ENCODE results near the gene DYRK1A. TPM values are rescaled to one million over a fixed set of nuclear protein-coding genes. Genes with fewer than 3 reads are reported as not detected.
A peak's percentile ranks its signal among the peaks of the same experiment; 100 is the strongest.

The DYRK1A gene
- polyA plus RNA-seq, 1 donor (not counting 4 experiments of a cell fraction or from before 2014, with no cell fraction given) = 25.3 TPM

- no peak overlapping the region for H2AFZ ChIP-seq (ENCODE audit: control insufficient read depth, low read length)
- no peak overlapping the region for H3K4me3 ChIP-seq (ENCODE audit: control insufficient read depth in 2 of 3, extremely low read depth in 1 of 3, insufficient read depth in 2 of 3, low read depth in 1 of 3, low read length in 3 of 3)
- dilution Hi-C loops (cut with MboI; ENCODE audit: extremely low pct_ligation_motif_present, low sequenced_read_pairs) = no loop called here
Measured at GRCh38 chr21:37364722-37365121, 1.9 kb upstream of the DYRK1A start.

GRCh38 chr21:37365517-37366481, 774 bp upstream of the DYRK1A start:
- no peaks in the 10 kb centered on the region for H3K27me3 ChIP-seq (ENCODE audit: control insufficient read depth, extremely low read depth, insufficient read depth, low read length)
- FAIRE-seq (no peak), DNase-seq (ENCODE audit: low read depth, low spot score) (no peak)
- TF ChIP-seq CTCF (optimal IDR thresholded peaks at IDR 0.05 in 1 of 3, IDR thresholded peaks at IDR 0.05 in 1 of 3, conservative IDR thresholded peaks at IDR 0.05 in 1 of 3; ENCODE audit: extremely low read depth in 1 of 3, insufficient read depth in 2 of 3, low read length in 3 of 3) (no peak), EZH2 (IDR thresholded peaks at IDR 0.05; ENCODE audit: low read length) (no peak)
- no peaks in the 10 kb centered on the region for H4K20me1 ChIP-seq (ENCODE audit: control insufficient read depth, extremely low read depth, insufficient read depth, low read length)
- peaks cover 24% of the 10 kb centered on the region for H3K4me1 ChIP-seq (ENCODE audit: control insufficient read depth, extremely low read depth, insufficient read depth, low read length)
- no peaks in the 10 kb centered on the region for H3K9me3 ChIP-seq (ENCODE audit: control insufficient read depth, low read depth, low read length)
- peak overlapping the region; percentile 93 for H3K27ac ChIP-seq (ENCODE audit: control insufficient read depth, insufficient read depth, low read length)
- no peaks in the 10 kb centered on the region for H3K36me3 ChIP-seq (ENCODE audit: control insufficient read depth in 2 of 2, extremely low read depth in 1 of 2, insufficient read depth in 2 of 2, low read length in 2 of 2)
- peak overlapping the region; percentile 51 for H2AFZ ChIP-seq (ENCODE audit: control insufficient read depth, low read length)
- no peaks in the 10 kb centered on the region for H3K9me1 ChIP-seq (ENCODE audit: control insufficient read depth, extremely low read depth, insufficient read depth, low read length)
- H3K4me2 ChIP-seq (ENCODE audit: control insufficient read depth, extremely low read depth, insufficient read depth, low read depth, low read length) = peak overlapping the region; percentile 92
- H3K4me3 ChIP-seq (ENCODE audit: control insufficient read depth in 2 of 3, extremely low read depth in 1 of 3, insufficient read depth in 2 of 3, low read depth in 1 of 3, low read length in 3 of 3) = peak overlapping the region; percentile 68 to 91 (median 76)
- peak overlapping the region; percentile 89 for H3K9ac ChIP-seq (ENCODE audit: control insufficient read depth, extremely low read depth, insufficient read depth, low read length)
- dilution Hi-C loops (cut with MboI; ENCODE audit: extremely low pct_ligation_motif_present, low sequenced_read_pairs) = no loop called here
- peaks cover 38% of the 10 kb centered on the region for H3K79me2 ChIP-seq (ENCODE audit: control insufficient read depth, insufficient read depth, low read length)

More at GRCh38 chr21:37364722-37365121, 1.9 kb upstream of the DYRK1A start:
- Histone ChIP-seq H3K9ac (ENCODE audit: control insufficient read depth, extremely low read depth, insufficient read depth, low read length) (no peak overlapping the region), H3K4me1 (ENCODE audit: control insufficient read depth, extremely low read depth, insufficient read depth, low read length) (peaks cover 14% of the 10 kb centered on the region), H3K9me1 (ENCODE audit: control insufficient read depth, extremely low read depth, insufficient read depth, low read length) (no peaks in the 10 kb centered on the region), H3K9me3 (ENCODE audit: control insufficient read depth, low read depth, low read length) (no peaks in the 10 kb centered on the region), H3K36me3 (ENCODE audit: control insufficient read depth in 2 of 2, extremely low read depth in 1 of 2, insufficient read depth in 2 of 2, low read length in 2 of 2) (no peaks in the 10 kb centered on the region), H3K27me3 (ENCODE audit: control insufficient read depth, extremely low read depth, insufficient read depth, low read length) (no peaks in the 10 kb centered on the region), H3K27ac (ENCODE audit: control insufficient read depth, insufficient read depth, low read length) (no peak overlapping the region), H3K79me2 (ENCODE audit: control insufficient read depth, insufficient read depth, low read length) (peaks cover 27% of the 10 kb centered on the region), H4K20me1 (ENCODE audit: control insufficient read depth, extremely low read depth, insufficient read depth, low read length) (no peaks in the 10 kb centered on the region), H3K4me2 (ENCODE audit: control insufficient read depth, extremely low read depth, insufficient read depth, low read depth, low read length) (peak overlapping the region; percentile 92)
- TF ChIP-seq CTCF (optimal IDR thresholded peaks at IDR 0.05 in 1 of 3, IDR thresholded peaks at IDR 0.05 in 1 of 3, conservative IDR thresholded peaks at IDR 0.05 in 1 of 3; ENCODE audit: extremely low read depth in 1 of 3, insufficient read depth in 2 of 3, low read length in 3 of 3) (no peak), EZH2 (IDR thresholded peaks at IDR 0.05; ENCODE audit: low read length) (no peak)
- no peak for FAIRE-seq
- no peak for DNase-seq (ENCODE audit: low read depth, low spot score)
